ENCODE measurements around the gene DOCK3. TPM values are rescaled to one million over a fixed set of nuclear protein-coding genes. Genes with fewer than 3 reads are reported as not detected.
"Not testable (repeated sequence)": the region's sequence is repeated elsewhere in the genome, so short reads cannot be mapped to it uniquely, and the experiment has no call there.

Gene DOCK3
- total RNA-seq, 1 experiment from 2014 or later = 5.6 TPM

DNA sequence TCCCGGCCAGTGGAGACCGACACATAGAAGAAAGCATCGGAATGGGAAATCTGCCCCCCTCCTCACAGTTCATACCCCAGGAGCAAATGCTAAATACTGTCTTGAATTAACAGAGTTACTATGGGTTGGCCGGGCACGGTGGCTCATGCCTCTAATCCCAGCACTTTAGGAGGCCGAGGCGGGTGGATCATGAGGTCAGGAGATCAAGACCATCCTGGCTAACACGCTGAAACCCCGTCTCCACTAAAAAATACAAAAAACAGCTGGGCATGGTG, 8.9 kb upstream of the DOCK3 start:
- H3K4me1 Mint-ChIP-seq; H3K9me3 Mint-ChIP-seq; H3K36me3 Mint-ChIP-seq; H3K27ac Mint-ChIP-seq; ATAC-seq; POLR2A ChIA-PET; H3K27me3 Mint-ChIP-seq (ENCODE audit: low read depth); H3K4me3 Mint-ChIP-seq: not testable (repeated sequence)
- CTCF ChIA-PET = interaction anchor here (1.0 to 2.1 kb wide), 2 partner anchors 50 to 220 kb away, joined by 4 to 14 read pairs; no protein-coding TSS in a partner anchor
- peak; percentile 5 for DNase-seq (ENCODE audit: low spot score)

DNA sequence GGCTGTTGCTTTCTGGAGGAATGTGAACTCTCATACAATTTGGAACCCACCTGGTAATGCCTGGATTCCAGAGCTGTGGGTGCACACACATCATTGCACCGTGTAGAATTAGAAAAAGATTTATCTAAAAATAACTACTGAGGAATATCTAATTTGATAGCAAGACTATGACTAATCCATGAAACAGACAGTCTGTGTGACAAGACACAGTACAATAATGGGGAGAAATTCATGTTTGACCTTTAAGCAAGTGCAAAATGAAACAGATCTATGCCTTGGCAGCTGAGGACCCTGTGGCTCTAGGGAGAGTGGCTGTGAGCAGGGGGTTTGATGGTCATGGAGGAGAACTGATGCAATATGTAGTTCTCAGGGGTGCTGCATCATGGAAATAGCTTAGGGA, 7.9 kb upstream of the DOCK3 start:
- H3K27ac Mint-ChIP-seq = no peak overlapping the region
- CTCF ChIA-PET = interaction anchor here (1.2 to 2.1 kb wide), 4 partner anchors 14 to 55 kb away, joined by 4 to 14 read pairs (median 8); partner anchors contain the start of gene CISH
- peaks cover 9% of the 10 kb centered on the region for H3K27me3 Mint-ChIP-seq (ENCODE audit: low read depth)
- POLR2A ChIA-PET = no interaction called here
- TF ChIP-seq JUN (CRISPR knock-in tag; IDR thresholded peaks at IDR 0.05) (no peak), RORB (CRISPR knock-in tag; IDR thresholded peaks at IDR 0.05) (no peak), ZNF416 (CRISPR knock-in tag; IDR thresholded peaks at IDR 0.05) (no peak), PRRX2 (CRISPR knock-in tag; IDR thresholded peaks at IDR 0.05) (no peak)
- TF ChIP-seq, protein P1, sequence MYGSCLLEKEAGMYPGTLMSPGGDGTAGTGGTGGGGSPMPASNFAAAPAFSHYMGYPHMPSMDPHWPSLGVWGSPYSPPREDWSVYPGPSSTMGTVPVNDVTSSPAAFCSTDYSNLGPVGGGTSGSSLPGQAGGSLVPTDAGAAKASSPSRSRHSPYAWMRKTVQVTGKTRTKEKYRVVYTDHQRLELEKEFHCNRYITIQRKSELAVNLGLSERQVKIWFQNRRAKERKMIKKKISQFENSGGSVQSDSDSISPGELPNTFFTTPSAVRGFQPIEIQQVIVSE (CRISPR knock-in tag; IDR thresholded peaks at IDR 0.05; ENCODE audit: borderline replicate concordance) = no peak
- TF ChIP-seq, protein P2, sequence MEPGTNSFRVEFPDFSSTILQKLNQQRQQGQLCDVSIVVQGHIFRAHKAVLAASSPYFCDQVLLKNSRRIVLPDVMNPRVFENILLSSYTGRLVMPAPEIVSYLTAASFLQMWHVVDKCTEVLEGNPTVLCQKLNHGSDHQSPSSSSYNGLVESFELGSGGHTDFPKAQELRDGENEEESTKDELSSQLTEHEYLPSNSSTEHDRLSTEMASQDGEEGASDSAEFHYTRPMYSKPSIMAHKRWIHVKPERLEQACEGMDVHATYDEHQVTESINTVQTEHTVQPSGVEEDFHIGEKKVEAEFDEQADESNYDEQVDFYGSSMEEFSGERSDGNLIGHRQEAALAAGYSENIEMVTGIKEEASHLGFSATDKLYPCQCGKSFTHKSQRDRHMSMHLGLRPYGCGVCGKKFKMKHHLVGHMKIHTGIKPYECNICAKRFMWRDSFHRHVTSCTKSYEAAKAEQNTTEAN (CRISPR knock-in tag; IDR thresholded peaks at IDR 0.05) = no peak
- TF ChIP-seq, protein P3, sequence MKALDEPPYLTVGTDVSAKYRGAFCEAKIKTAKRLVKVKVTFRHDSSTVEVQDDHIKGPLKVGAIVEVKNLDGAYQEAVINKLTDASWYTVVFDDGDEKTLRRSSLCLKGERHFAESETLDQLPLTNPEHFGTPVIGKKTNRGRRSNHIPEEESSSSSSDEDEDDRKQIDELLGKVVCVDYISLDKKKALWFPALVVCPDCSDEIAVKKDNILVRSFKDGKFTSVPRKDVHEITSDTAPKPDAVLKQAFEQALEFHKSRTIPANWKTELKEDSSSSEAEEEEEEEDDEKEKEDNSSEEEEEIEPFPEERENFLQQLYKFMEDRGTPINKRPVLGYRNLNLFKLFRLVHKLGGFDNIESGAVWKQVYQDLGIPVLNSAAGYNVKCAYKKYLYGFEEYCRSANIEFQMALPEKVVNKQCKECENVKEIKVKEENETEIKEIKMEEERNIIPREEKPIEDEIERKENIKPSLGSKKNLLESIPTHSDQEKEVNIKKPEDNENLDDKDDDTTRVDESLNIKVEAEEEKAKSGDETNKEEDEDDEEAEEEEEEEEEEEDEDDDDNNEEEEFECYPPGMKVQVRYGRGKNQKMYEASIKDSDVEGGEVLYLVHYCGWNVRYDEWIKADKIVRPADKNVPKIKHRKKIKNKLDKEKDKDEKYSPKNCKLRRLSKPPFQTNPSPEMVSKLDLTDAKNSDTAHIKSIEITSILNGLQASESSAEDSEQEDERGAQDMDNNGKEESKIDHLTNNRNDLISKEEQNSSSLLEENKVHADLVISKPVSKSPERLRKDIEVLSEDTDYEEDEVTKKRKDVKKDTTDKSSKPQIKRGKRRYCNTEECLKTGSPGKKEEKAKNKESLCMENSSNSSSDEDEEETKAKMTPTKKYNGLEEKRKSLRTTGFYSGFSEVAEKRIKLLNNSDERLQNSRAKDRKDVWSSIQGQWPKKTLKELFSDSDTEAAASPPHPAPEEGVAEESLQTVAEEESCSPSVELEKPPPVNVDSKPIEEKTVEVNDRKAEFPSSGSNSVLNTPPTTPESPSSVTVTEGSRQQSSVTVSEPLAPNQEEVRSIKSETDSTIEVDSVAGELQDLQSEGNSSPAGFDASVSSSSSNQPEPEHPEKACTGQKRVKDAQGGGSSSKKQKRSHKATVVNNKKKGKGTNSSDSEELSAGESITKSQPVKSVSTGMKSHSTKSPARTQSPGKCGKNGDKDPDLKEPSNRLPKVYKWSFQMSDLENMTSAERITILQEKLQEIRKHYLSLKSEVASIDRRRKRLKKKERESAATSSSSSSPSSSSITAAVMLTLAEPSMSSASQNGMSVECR (CRISPR knock-in tag; IDR thresholded peaks at IDR 0.05; ENCODE audit: borderline replicate concordance) = no peak
- no peaks in the 10 kb centered on the region for H3K9me3 Mint-ChIP-seq
- ATAC-seq (no peak; the same call in 1 of the 2 replicates), DNase-seq (ENCODE audit: low spot score) (no peak)
- H3K36me3 Mint-ChIP-seq = no peaks in the 10 kb centered on the region
- peaks cover 10% of the 10 kb centered on the region for H3K4me1 Mint-ChIP-seq
- no peak overlapping the region for H3K4me3 Mint-ChIP-seq

DNA sequence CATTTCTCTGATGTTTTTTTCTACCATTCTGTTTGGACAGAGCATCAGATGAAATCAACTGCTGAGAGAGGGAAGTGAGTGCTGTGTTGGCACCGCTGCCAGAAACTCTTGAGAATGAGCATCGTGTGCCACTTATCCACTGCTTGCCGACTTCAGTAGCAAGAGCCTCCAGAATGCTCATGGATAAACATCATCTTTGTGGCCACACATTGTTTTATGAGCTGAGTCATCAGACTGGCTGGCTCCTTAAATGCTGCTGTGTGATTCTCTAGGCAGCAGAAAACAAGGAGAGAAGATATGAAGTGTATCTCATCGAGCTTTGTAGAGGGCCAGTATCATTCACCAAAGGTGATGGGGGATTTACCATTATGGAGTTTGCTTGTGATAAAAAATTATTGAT, 3.4 kb upstream of the DOCK3 start:
- Mint-ChIP-seq H3K4me3 (no peak overlapping the region), H3K4me1 (peaks cover 20% of the 10 kb centered on the region), H3K27ac (no peak overlapping the region), H3K27me3 (ENCODE audit: low read depth) (peaks cover 35% of the 10 kb centered on the region), H3K36me3 (no peaks in the 10 kb centered on the region), H3K9me3 (no peaks in the 10 kb centered on the region)
- POLR2A ChIA-PET = no interaction called here
- ATAC-seq = no peak
- CTCF ChIA-PET = interaction anchor here (0.6 to 1.9 kb wide), 2 partner anchors 21 to 56 kb away, joined by 3 to 8 read pairs; no protein-coding TSS in a partner anchor
- DNase-seq (ENCODE audit: low spot score) = no peak
- no peak for TF ChIP-seq OVOL2 (CRISPR knock-in tag; IDR thresholded peaks at IDR 0.05; ENCODE audit: borderline replicate concordance)
- TF ChIP-seq, protein P4, sequence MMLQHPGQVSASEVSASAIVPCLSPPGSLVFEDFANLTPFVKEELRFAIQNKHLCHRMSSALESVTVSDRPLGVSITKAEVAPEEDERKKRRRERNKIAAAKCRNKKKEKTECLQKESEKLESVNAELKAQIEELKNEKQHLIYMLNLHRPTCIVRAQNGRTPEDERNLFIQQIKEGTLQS (CRISPR knock-in tag; conservative IDR thresholded peaks at IDR 0.05) = no peak
- no peak for TF ChIP-seq ZNF416 (CRISPR knock-in tag; IDR thresholded peaks at IDR 0.05)
- no peak for TF ChIP-seq CBFB (CRISPR knock-in tag; IDR thresholded peaks at IDR 0.05; ENCODE audit: low read depth)
- TF ChIP-seq, protein P5, sequence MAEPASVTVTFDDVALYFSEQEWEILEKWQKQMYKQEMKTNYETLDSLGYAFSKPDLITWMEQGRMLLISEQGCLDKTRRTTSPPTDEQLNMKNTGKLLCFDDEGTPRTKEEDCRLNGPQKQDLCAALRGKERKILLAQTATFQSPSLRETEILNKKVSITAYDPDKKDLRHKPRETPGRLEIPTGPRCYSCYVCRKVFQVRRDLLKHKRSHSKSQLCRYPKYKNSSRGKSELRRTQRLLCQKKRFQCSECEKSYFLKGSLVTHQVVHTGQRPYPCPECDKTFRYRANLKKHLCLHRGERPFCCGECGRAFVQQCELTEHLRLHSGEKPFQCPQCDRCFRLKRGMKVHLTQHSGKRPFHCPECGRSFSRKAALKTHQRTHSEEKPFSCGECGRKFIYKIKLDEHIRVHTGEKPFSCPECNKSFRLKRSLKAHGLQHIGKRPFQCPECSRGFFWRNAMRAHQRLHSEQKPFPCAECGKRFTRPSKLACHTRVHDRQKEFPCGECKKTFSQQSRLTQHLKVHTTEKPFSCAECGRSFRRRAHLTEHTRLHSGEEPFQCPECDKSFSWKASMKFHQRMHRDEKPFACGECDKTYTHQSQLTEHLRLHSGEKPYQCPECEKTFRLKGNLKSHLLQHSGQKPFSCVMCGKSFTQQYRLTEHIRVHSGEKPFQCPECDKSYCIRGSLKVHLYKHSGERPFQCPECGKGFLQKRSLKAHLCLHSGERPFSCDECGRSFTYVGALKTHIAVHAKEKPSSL (CRISPR knock-in tag; conservative IDR thresholded peaks at IDR 0.05) = no peak
- TF ChIP-seq, protein P6, sequence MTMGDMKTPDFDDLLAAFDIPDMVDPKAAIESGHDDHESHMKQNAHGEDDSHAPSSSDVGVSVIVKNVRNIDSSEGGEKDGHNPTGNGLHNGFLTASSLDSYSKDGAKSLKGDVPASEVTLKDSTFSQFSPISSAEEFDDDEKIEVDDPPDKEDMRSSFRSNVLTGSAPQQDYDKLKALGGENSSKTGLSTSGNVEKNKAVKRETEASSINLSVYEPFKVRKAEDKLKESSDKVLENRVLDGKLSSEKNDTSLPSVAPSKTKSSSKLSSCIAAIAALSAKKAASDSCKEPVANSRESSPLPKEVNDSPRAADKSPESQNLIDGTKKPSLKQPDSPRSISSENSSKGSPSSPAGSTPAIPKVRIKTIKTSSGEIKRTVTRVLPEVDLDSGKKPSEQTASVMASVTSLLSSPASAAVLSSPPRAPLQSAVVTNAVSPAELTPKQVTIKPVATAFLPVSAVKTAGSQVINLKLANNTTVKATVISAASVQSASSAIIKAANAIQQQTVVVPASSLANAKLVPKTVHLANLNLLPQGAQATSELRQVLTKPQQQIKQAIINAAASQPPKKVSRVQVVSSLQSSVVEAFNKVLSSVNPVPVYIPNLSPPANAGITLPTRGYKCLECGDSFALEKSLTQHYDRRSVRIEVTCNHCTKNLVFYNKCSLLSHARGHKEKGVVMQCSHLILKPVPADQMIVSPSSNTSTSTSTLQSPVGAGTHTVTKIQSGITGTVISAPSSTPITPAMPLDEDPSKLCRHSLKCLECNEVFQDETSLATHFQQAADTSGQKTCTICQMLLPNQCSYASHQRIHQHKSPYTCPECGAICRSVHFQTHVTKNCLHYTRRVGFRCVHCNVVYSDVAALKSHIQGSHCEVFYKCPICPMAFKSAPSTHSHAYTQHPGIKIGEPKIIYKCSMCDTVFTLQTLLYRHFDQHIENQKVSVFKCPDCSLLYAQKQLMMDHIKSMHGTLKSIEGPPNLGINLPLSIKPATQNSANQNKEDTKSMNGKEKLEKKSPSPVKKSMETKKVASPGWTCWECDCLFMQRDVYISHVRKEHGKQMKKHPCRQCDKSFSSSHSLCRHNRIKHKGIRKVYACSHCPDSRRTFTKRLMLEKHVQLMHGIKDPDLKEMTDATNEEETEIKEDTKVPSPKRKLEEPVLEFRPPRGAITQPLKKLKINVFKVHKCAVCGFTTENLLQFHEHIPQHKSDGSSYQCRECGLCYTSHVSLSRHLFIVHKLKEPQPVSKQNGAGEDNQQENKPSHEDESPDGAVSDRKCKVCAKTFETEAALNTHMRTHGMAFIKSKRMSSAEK (CRISPR knock-in tag; IDR thresholded peaks at IDR 0.05; ENCODE audit: borderline replicate concordance) = no peak
- no peak for TF ChIP-seq ETV6 (CRISPR knock-in tag; IDR thresholded peaks at IDR 0.05)

All from WTC11 (cell line).